H1 (cell line): Measurements from ENCODE around the gene CDR2L. TPM values are rescaled to one million over a fixed set of nuclear protein-coding genes. Genes with fewer than 3 reads are reported as not detected.

ENCODE experiments used
- CTCF ChIA-PET: fragments of 300-600 bp; sonication (Branson Sonifier 250); formaldehyde crosslinking; loops from one replicate; lab custom pipeline; 2021; ENCODE audit not compliant: partially characterized antibody; lab: Charles Lee
- POLR2A ChIA-PET: fragments of 300-600 bp; sonication (Branson Sonifier 250); formaldehyde crosslinking; loops from one replicate; lab custom pipeline; 2021; ENCODE audit warnings: inconsistent platforms; ENCODE audit not compliant: partially characterized antibody; lab: Charles Lee
- DNase-seq, 2 experiments: peaks; one replicate each; pipeline versions ENCODE4 v3.0.0 to v3.0.0-alpha.2; 2010 to 2022; ENCODE audit warnings: low spot score in 2 of 2, low read depth in 1 of 2, mixed read lengths in 1 of 2
- FAIRE-seq: peaks from 2 replicates; lab custom pipeline; 2011; peaks lifted over from hg19 to GRCh38; lab: Jason Lieb, UNC
- H2AFZ ChIP-seq: 2 replicates; pipeline ENCODE4 v1.8.1; 2012; ENCODE audit warnings: low read length, inconsistent platforms
- H2AK5ac ChIP-seq: 2 replicates; pipeline ENCODE4 v1.6.1; 2013; ENCODE audit warnings: low read depth, low read length
- H2BK120ac ChIP-seq: replicated peaks from 2 replicates; pipeline ENCODE3; 2013; ENCODE audit warnings: low read depth, low read length, inconsistent platforms
- H2BK12ac ChIP-seq: 2 replicates; pipeline ENCODE4 v1.6.1; 2013; ENCODE audit warnings: low read depth, low read length
- H2BK15ac ChIP-seq: 2 replicates; pipeline ENCODE4 v1.6.1; 2013; ENCODE audit warnings: low read length
- H2BK20ac ChIP-seq: 2 replicates; pipeline ENCODE4 v1.6.1; 2013; ENCODE audit warnings: low read length
- H2BK5ac ChIP-seq: 2 replicates; pipeline ENCODE4 v1.6.1; 2013; ENCODE audit warnings: low read depth, low read length
- H3K14ac ChIP-seq: 2 replicates; pipeline ENCODE4 v1.6.1; 2013; ENCODE audit warnings: inconsistent platforms; ENCODE audit not compliant: insufficient read length
- H3K18ac ChIP-seq: 2 replicates; pipeline ENCODE4 v1.6.1; 2013; ENCODE audit warnings: low read length; ENCODE audit errors: extremely low read depth
- H3K23ac ChIP-seq: 2 replicates; pipeline ENCODE4 v1.6.1; 2013; ENCODE audit warnings: inconsistent platforms; ENCODE audit not compliant: insufficient read length
- H3K23me2 ChIP-seq: 2 replicates; pipeline ENCODE4 v1.6.1; 2013; ENCODE audit warnings: low read depth, low read length
- H3K27ac ChIP-seq: 2 replicates; pipeline ENCODE4 v1.6.1; 2011; ENCODE audit warnings: low read depth, low read length, inconsistent platforms
- H3K27me3 ChIP-seq, 4 experiments: replicated peaks in 1 of 4; 1 replicate in 1 of 4; 2 replicates in 3 of 4; pipeline versions ENCODE4 v1.6.1 to v1.8.1; 2011 to 2013; ENCODE audit warnings: low read length in 3 of 4, mild to moderate bottlenecking in 3 of 4, inconsistent platforms in 2 of 4, mixed read lengths in 2 of 4, moderate library complexity in 1 of 4; ENCODE audit not compliant: control insufficient read depth in 3 of 4, insufficient read depth in 3 of 4; ENCODE audit errors: extremely low read depth in 1 of 4
- H3K36me3 ChIP-seq, 4 experiments: 2 replicates each; pipeline versions ENCODE4 v1.6.1 to v1.8.1; 2011 to 2013; ENCODE audit warnings: mild to moderate bottlenecking in 4 of 4, low read length in 3 of 4, moderate library complexity in 2 of 4, control low read depth in 1 of 4, inconsistent platforms in 1 of 4; ENCODE audit not compliant: insufficient read depth in 4 of 4, control insufficient read depth in 2 of 4
- H3K4ac ChIP-seq: replicated peaks from 2 replicates; pipeline ENCODE3; 2013; ENCODE audit warnings: low read length, low read depth, mixed read lengths, inconsistent platforms; ENCODE audit not compliant: insufficient read length
- H3K4me1 ChIP-seq, 4 experiments: replicated peaks in 1 of 4; 1 replicate in 1 of 4; 2 replicates in 3 of 4; pipeline versions ENCODE4 v1.6.1 to v1.8.1; 2011 to 2013; ENCODE audit warnings: low read length in 3 of 4, inconsistent platforms in 2 of 4, mixed read lengths in 1 of 4; ENCODE audit not compliant: insufficient read depth in 4 of 4, control insufficient read depth in 3 of 4
- H3K4me2 ChIP-seq, 2 experiments: 2 replicates each; pipeline versions ENCODE4 v1.6.1 to v1.8.1; 2011 to 2013; ENCODE audit warnings: low read depth in 2 of 2, low read length in 2 of 2, control low read depth in 1 of 2, inconsistent platforms in 1 of 2, mild to moderate bottlenecking in 1 of 2; ENCODE audit not compliant: insufficient read depth in 1 of 2
- H3K4me3 ChIP-seq, 4 experiments: fragments of 200-600, 300-600 bp in 1 of 4; sonication (generic), shearing (Covaris generic), sonication (Bioruptor Twin) in 1 of 4; 2 replicates each; pipeline versions ENCODE4 v1.5.1 to v1.8.1; 2011 to 2016; ENCODE audit warnings: low read length in 4 of 4, low read depth in 3 of 4, control low read depth in 2 of 4, inconsistent platforms in 2 of 4, mild to moderate bottlenecking in 2 of 4, mixed read lengths in 1 of 4, moderate library complexity in 1 of 4; ENCODE audit not compliant: insufficient read depth in 2 of 4; ENCODE audit errors: extremely low read depth in 1 of 4
- H3K56ac ChIP-seq: replicated peaks from 2 replicates; pipeline ENCODE3; 2013; ENCODE audit warnings: low read depth, mild to moderate bottlenecking, mixed read lengths, low read length, inconsistent platforms; ENCODE audit not compliant: insufficient read length
- H3K79me1 ChIP-seq: 2 replicates; pipeline ENCODE4 v1.6.1; 2013; ENCODE audit warnings: low read depth, low read length, control low read depth
- H3K79me2 ChIP-seq, 2 experiments: 2 replicates each; pipeline versions ENCODE4 v1.6.1 to v1.8.1; 2012 to 2013; ENCODE audit warnings: low read length in 2 of 2, mild to moderate bottlenecking in 2 of 2, inconsistent platforms in 1 of 2; ENCODE audit not compliant: insufficient read depth in 2 of 2, control insufficient read depth in 1 of 2
- H3K9ac ChIP-seq, 4 experiments: replicated peaks in 1 of 4; 1 replicate in 1 of 4; 2 replicates in 3 of 4; pipeline versions ENCODE4 v1.6.1 to v1.8.1; 2011 to 2013; ENCODE audit warnings: low read depth in 3 of 4, low read length in 3 of 4, control low read depth in 2 of 4, mild to moderate bottlenecking in 2 of 4, moderate library complexity in 2 of 4, inconsistent platforms in 1 of 4; ENCODE audit errors: extremely low read depth in 1 of 4
- H3K9me3 ChIP-seq, 2 experiments: 2 replicates each; pipeline versions ENCODE4 v1.6.1 to v1.8.1; 2012 to 2013; ENCODE audit warnings: mild to moderate bottlenecking in 2 of 2, moderate library complexity in 2 of 2, control low read depth in 1 of 2, inconsistent platforms in 1 of 2, low read depth in 1 of 2, low read length in 1 of 2, mixed read lengths in 1 of 2; ENCODE audit not compliant: insufficient read depth in 2 of 2
- H4K20me1 ChIP-seq, 2 experiments: replicated peaks in 1 of 2; 2 replicates each; pipeline versions ENCODE3 to v1.8.1; 2011 to 2013; ENCODE audit warnings: inconsistent platforms in 2 of 2, low read length in 2 of 2, mild to moderate bottlenecking in 1 of 2; ENCODE audit not compliant: insufficient read depth in 2 of 2, control insufficient read depth in 1 of 2
- H4K5ac ChIP-seq: 2 replicates; pipeline ENCODE4 v1.6.1; 2013; ENCODE audit warnings: low read length, low read depth, mixed read lengths, inconsistent platforms; ENCODE audit not compliant: insufficient read length
- H4K8ac ChIP-seq: 2 replicates; pipeline ENCODE4 v1.8.0; 2013; ENCODE audit warnings: mild to moderate bottlenecking, moderate library complexity, low read length, inconsistent platforms; ENCODE audit not compliant: insufficient read depth; ENCODE audit errors: extremely low read depth
- H4K91ac ChIP-seq: replicated peaks from 2 replicates; pipeline ENCODE3; 2013; ENCODE audit warnings: low read length, mixed read lengths, inconsistent platforms; ENCODE audit not compliant: insufficient read length
- JUND ChIP-seq: IDR thresholded peaks from 2 replicates; pipeline ENCODE4 v1.6.1; 2011; ENCODE audit warnings: mild to moderate bottlenecking, improper control_type of control experiment, low read length
- TCF12 ChIP-seq: IDR thresholded peaks from 2 replicates; pipeline ENCODE4 v1.6.1; 2011; ENCODE audit warnings: low read depth, mild to moderate bottlenecking, low read length
- WGBS, 2 experiments: shearing (Covaris generic) in 1 of 2; methylation state at CpG; one replicate each; pipeline versions ENCODE4 v1.1.6 to v1.1.7; 2013 to 2015; ENCODE audit warnings: low lambda C conversion rate in 2 of 2, mixed read lengths in 2 of 2, inconsistent platforms in 1 of 2, low coverage in 1 of 2, missing lambda C conversion rate in 1 of 2; ENCODE audit not compliant: insufficient replicate concordance in 2 of 2, insufficient coverage in 1 of 2, insufficient read length in 1 of 2; ENCODE audit errors: extremely low coverage in 1 of 2, missing lambda C conversion rate in 1 of 2; 5-methylcytosine and 5-hydroxymethylcytosine counted together
- polyA plus RNA-seq, 7 experiments: library from polyadenylated mRNA; depleted of rRNA in 3 of 7; stranded (reverse) in 5 of 7; unstranded in 2 of 7; fragments of >200 nt in 5 of 7; fragments of 200-250 nt in 2 of 7; gene quantifications; 1 replicate in 5 of 7; 2 replicates in 1 of 7; 4 replicates in 1 of 7; pipeline versions ENCODE4 v1.2.1 to v1.2.3, GENCODE V29; 2011 to 2013; ENCODE audit warnings: missing spikeins in 2 of 7, mixed read lengths in 2 of 7
- total RNA-seq: library from RNA; stranded (reverse); fragmentation: NEBNext Ultra II Directional; extraction: Animal tissue kit (Norgen Biotek cat#: 25700); gene quantifications from 2 replicates; pipeline ENCODE4 v1.2.1, GENCODE V29; 2021

CDR2L gene
- total and polyA plus RNA-seq, 2 of the 8 experiments (the other 6 are each of a cell fraction or from before 2014, with no cell fraction given): 20.4 to 38.1 TPM

DNA sequence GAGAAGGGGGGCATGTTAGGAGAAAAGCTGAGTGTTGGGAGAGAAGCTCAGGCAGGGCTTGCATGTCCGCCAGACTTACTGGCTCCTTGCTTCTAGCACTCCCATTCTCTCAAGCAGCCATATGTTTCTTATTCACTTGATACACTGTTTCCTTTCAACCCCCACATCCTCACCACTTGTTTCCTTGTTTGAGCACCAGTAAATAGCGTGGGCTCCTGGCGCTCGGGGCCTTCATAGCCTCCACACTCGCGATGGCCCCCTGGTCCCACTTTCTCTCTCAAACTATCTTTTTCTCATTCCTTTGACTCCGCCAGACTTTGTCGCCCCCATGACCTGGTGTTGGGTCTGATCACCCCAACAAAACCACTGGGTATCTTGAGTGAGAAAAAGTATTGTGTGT lies 42.7 kb downstream of the CDR2L start:
- FAIRE-seq: no peak
- POLR2A ChIA-PET: no interaction called here

More for the DNA sequence above, 42.7 kb downstream of the CDR2L start:
- Histone ChIP-seq H2AFZ (no peak overlapping the region), H3K56ac (no peak overlapping the region), H3K14ac (no peak overlapping the region), H3K4me1 (peaks cover 0 to 3% (median under 1%) of the 10 kb centered on the region in 4 experiments; a peak in 2 of 7 replicates), H3K79me2 (no peaks in the 10 kb centered on the region), H4K91ac (no peak overlapping the region), H3K9me3 (peaks cover 8 to 9% of the 10 kb centered on the region in 2 experiments), H2AK5ac (no peak overlapping the region), H3K23ac (no peak overlapping the region), H2BK15ac (no peak overlapping the region), H3K23me2 (no peaks in the 10 kb centered on the region), H2BK5ac (no peak overlapping the region), H3K4me2 (no peak overlapping the region), H2BK12ac (no peak overlapping the region), H3K4me3 (no peak overlapping the region), H4K8ac (no peak overlapping the region), H2BK120ac (no peak overlapping the region), H3K4ac (no peak overlapping the region), H4K20me1 (no peaks in the 10 kb centered on the region), H2BK20ac (no peak overlapping the region), H3K27ac (no peak overlapping the region), H3K9ac (no peak overlapping the region), H3K27me3 (no peaks in the 10 kb centered on the region), H3K36me3 (0 out of 8 replicates have a peak, but pooled peaks cover 0 to under 1% (median 0%) of the 10 kb centered on the region in 4 experiments), H3K18ac (no peak overlapping the region), H3K79me1 (no peaks in the 10 kb centered on the region), H4K5ac (no peak overlapping the region)
- WGBS, 2 experiments: 84% methylated on average over 8 of the region's 8 CpGs; no CpG with 5 or more reads in 1 of the 2 experiments
- no peak for DNase-seq
- CTCF ChIA-PET: interaction anchor here (1.2 to 1.6 kb wide), 4 partner anchors 11 to 84 kb away, joined by 3 to 4 read pairs (median 3); no protein-coding TSS in a partner anchor
- TF ChIP-seq JUND (no peak), TCF12 (no peak)
